Uterus (tissue), 2 donors: ENCODE measurements around the gene CAPN1.

ENCODE experiments used
- CTCF ChIP-seq, 4 experiments: fragments of 200-600 bp in 2 of 4; fragments of 450-650 bp in 2 of 4; sonication (generic) in 2 of 4; IDR thresholded peaks; one replicate each; pipeline ENCODE4 v1.5.1; 2016 to 2019; ENCODE audit warnings: antibody characterized with exemption in 4 of 4, mild to moderate bottlenecking in 2 of 4, moderate library complexity in 1 of 4
- POLR2A ChIP-seq, 2 donors: fragments of 450-650 bp; IDR thresholded peaks; one replicate each; pipeline ENCODE4 v1.6.1; 2016; ENCODE audit warnings: antibody characterized with exemption in 2 of 2, mild to moderate bottlenecking in 1 of 2, moderate library complexity in 1 of 2

GRCh38 chr11:65211293-65212105, 29.8 kb downstream of the CAPN1 start:
- TF ChIP-seq CTCF (IDR thresholded peaks at IDR 0.05) (no peak), POLR2A (IDR thresholded peaks at IDR 0.05) (no peak)
